ENCODE data around the gene CBLC. TPM values are rescaled to one million over a fixed set of nuclear protein-coding genes. Genes with fewer than 3 reads are reported as not detected.

The CBLC gene
- total RNA-seq, 2 donors from 2014 or later, result 18.5 to 23.6 TPM

DNA sequence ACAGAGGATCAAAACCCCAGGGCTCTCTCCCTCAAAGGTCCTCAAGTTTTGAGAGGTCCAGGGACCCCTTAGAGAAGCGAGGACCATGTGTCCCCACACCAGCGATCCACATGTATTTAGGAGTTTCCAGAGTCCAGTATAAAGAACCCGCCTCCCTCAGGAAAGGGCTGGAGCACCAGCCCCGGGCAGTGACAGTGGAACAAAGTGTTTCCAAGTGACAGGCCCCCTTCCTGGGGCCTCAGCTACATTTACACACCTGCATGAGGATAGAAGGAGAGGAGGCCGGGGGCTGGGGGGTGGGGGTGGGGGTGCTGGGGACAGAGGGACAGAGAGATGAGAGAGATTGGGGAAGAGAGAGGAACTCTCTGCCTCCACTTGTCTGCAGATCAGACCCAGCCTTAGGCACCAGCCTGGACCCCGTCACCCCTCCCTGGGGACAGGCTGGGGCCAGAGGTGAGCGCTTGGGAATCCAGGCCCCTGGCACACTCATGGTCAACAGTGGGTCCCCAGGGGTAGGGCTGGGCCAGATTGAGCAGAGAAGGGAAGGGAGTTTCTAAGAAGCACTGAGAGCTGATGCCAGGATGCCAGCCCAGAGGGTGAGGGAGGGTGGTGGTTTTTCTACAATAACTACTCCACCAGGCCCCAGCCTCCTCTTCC is 32.0 kb downstream of the CBLC start:
- H3K4me1 ChIP-seq, result peaks cover 32% of the 10 kb centered on the region
- no peaks in the 10 kb centered on the region for H3K36me3 ChIP-seq (replicated peaks in 1 of 2; ENCODE audit: insufficient read depth in 1 of 2, low read depth in 2 of 2)
- WGBS, 2 donors, result 38 to 47% methylated on average over 3 to 7 of the region's 7 CpGs
- DNase-seq, result no peak
- TF ChIP-seq POLR2A (IDR thresholded peaks at IDR 0.05) (no peak), CTCF (IDR thresholded peaks at IDR 0.05) (no peak)
- H3K4me3 ChIP-seq, result no peak overlapping the region
- ATAC-seq, result no peak
- intact Hi-C loops (cut with DNase I), result no loop called here
- H3K27me3 ChIP-seq, result no peaks in the 10 kb centered on the region
- H3K9me3 ChIP-seq, result no peaks in the 10 kb centered on the region
- peak overlapping the region in 3 of 4 donors; percentile 82 to 88 (median 84) for H3K27ac ChIP-seq

- intact Hi-C loops (cut with DNase I), result no loop called here
- Histone ChIP-seq H3K9me3 (no peaks in the 10 kb centered on the region), H3K36me3 (replicated peaks in 1 of 2; ENCODE audit: insufficient read depth in 1 of 2, low read depth in 2 of 2) (no peaks in the 10 kb centered on the region), H3K4me3 (no peak overlapping the region), H3K27ac (no peak overlapping the region), H3K27me3 (no peaks in the 10 kb centered on the region), H3K4me1 (peaks cover 32% of the 10 kb centered on the region)
- ATAC-seq (no peak), DNase-seq (no peak)
- WGBS, 2 donors, result 72 to 84% methylated on average over 8 to 13 of the region's 13 CpGs
- TF ChIP-seq POLR2A (IDR thresholded peaks at IDR 0.05) (no peak), CTCF (IDR thresholded peaks at IDR 0.05) (no peak)
Observed at GRCh38 chr19:44810234-44811121, 32.8 kb downstream of the CBLC start.

- no peaks in the 10 kb centered on the region for H3K27me3 ChIP-seq
Observed at GRCh38 chr19:44811122-44811419, 33.4 kb downstream of the CBLC start.

GRCh38 chr19:44812142-44812718 is 34.5 kb downstream of the CBLC start:
- intact Hi-C loops (cut with DNase I), result no loop called here
- H3K27ac ChIP-seq, result no peak overlapping the region
- H3K9me3 ChIP-seq, result no peaks in the 10 kb centered on the region
- no peaks in the 10 kb centered on the region for H3K27me3 ChIP-seq
- WGBS, 2 donors, result 88 to 97% methylated on average over 22 to 24 of the region's 28 CpGs
- TF ChIP-seq CTCF (IDR thresholded peaks at IDR 0.05) (no peak), POLR2A (IDR thresholded peaks at IDR 0.05) (no peak)
- ATAC-seq, result no peak
- DNase-seq, result no peak
- no peak overlapping the region for H3K4me3 ChIP-seq
- H3K36me3 ChIP-seq (replicated peaks in 1 of 2; ENCODE audit: insufficient read depth in 1 of 2, low read depth in 2 of 2), result no peaks in the 10 kb centered on the region
- H3K4me1 ChIP-seq, result peaks cover 28% of the 10 kb centered on the region

More at GRCh38 chr19:44811122-44811419, 33.4 kb downstream of the CBLC start:
- WGBS, 2 donors, result 63 to 80% methylated on average over 1 to 3 of the region's 7 CpGs
- H3K4me1 ChIP-seq, result peaks cover 32% of the 10 kb centered on the region
- no peak overlapping the region for H3K4me3 ChIP-seq
- TF ChIP-seq CTCF (IDR thresholded peaks at IDR 0.05) (no peak), POLR2A (IDR thresholded peaks at IDR 0.05) (no peak)
- no peaks in the 10 kb centered on the region for H3K9me3 ChIP-seq
- ATAC-seq (no peak), DNase-seq (no peak)
- intact Hi-C loops (cut with DNase I), result no loop called here
- no peak overlapping the region for H3K27ac ChIP-seq
- no peaks in the 10 kb centered on the region for H3K36me3 ChIP-seq (replicated peaks in 1 of 2; ENCODE audit: insufficient read depth in 1 of 2, low read depth in 2 of 2)
